UCSD-AML1 (cell line): ENCODE results near the gene VSTM4.

Experiments used
- DNase-seq: peaks from one replicate; lab custom pipeline; 2025; ENCODE audit not compliant: unreplicated experiment; lab: John Stamatoyannopoulos, UW

Gene VSTM4

DNA sequence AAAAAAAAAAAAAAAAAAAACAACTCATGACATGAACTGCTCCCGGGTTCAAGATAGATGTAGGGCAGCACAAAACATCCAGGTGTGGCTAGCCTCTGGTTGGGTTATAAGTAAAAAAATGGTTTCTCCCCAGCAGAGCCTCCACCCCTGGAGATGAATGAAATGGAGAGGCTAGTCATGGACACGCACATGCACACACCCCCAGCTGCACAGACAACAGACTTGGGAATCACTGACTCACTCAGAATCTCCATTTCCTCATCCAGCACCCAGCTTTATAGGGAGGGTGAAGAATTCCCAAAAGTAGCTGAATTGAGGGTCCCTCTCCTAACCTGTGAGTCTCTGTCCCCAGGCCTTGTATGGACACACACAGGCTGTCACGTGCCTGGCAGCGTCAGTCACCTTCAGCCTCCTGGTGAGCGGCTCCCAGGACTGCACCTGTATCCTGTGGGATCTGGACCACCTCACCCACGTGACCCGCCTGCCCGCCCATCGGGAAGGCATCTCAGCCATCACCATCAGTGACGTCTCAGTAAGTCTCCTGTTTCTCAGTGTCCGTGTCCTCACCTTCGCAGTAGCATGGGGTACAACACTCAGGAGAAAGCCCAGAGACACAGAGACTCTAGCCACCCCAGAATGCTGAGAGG is 140.7 kb downstream of the VSTM4 start:
- no peak for DNase-seq

DNA sequence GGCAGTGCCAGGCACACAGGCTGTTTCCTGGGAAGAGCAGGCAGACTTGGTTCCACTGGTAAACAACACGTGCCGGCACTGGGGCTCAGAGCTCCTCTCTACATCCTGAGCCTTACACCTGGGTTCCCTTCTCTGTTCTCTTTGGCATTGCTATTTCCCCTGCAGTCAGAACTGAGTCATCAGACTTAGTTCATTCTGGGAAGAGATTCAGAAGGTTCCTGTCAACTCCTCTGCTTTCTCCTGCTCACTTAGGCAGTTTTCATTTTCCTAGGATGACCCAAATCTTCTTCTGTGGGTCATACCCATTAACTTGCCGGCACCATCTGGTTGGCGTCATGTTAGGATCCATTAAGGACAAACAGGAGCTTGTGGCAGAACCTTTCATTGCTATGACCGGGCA is 142.3 kb downstream of the VSTM4 start:
- no peak for DNase-seq

- DNase-seq = no peak
These were observed 144.7 kb downstream of the VSTM4 start for GRCh38 chr10:48970654-48971053.

DNA sequence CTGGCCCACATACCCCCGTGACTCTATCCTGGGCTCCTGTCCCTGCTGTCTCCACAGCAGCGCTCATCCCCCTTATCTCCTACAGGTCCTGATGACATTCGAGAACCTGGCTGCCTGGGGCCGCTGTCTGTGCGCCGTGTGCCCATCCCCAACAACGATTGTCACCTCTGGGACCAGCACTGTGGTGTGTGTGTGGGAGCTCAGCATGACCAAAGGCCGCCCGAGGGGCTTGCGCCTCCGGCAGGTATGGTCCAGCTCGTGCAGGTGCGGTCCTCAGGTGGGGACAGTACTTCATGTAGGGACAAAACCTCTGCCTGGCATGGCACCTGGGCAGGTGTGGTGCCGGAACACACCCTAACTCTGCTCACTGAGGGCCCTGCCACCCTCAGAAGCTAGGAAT is 145.3 kb downstream of the VSTM4 start:
- no peak for DNase-seq

GRCh38 chr10:48968036-48968435 is 147.3 kb downstream of the VSTM4 start:
- no peak for DNase-seq

DNA sequence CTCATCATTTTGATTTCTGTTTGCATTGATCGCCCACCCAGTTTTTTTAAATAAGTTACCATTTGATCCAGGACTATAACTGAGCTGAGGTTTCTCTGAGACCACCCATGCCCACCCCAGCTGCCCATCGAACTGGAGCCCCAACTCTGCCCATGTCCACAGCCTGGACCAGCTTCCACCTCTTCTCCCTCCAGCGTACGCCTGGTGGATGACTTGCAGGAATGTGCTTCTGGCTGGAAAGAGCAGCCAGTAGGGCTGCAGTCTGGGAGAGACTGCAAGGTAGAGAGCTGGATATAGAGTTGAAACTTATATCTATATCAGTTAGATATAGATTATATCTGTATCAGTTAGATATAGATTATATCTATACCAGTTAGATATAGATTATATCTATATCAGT is 149.9 kb downstream of the VSTM4 start:
- DNase-seq = no peak
